ENCODE measurements around the gene MLX.
"Not testable (repeated sequence)": the region's sequence is repeated elsewhere in the genome, so short reads cannot be mapped to it uniquely, and the experiment has no call there.

MLX gene

GRCh38 chr17:42547698-42548069, 19.2 kb upstream of the MLX start:
- Histone ChIP-seq H3K79me2 (ENCODE audit: control insufficient read depth, low read length) (no peaks in the 10 kb centered on the region), H3K9me3 (ENCODE audit: control insufficient read depth, insufficient read depth, low read length) (no peaks in the 10 kb centered on the region), H3K4me2 (ENCODE audit: low read length) (peak overlapping the region; percentile 79), H3K9me2 (replicated peaks; ENCODE audit: control insufficient read depth, low read length) (no peaks in the 10 kb centered on the region), H3K27me3 (ENCODE audit: control insufficient read depth, low read length) (no peaks in the 10 kb centered on the region), H3K27ac (ENCODE audit: low read depth, low read length) (no peak overlapping the region), H3K4me3 (ENCODE audit: low read length) (peak overlapping the region; percentile 71), H3F3A (ENCODE audit: control insufficient read depth, insufficient read depth) (no peaks in the 10 kb centered on the region), H4K20me1 (ENCODE audit: control insufficient read depth, insufficient read depth, low read depth, low read length) (no peaks in the 10 kb centered on the region), H3K36me3 (ENCODE audit: control insufficient read depth, low read length) (no peaks in the 10 kb centered on the region), H3K4me1 (ENCODE audit: control insufficient read depth, low read length) (peaks cover 10% of the 10 kb centered on the region)
- TF ChIP-seq CTCF (IDR thresholded peaks at IDR 0.05; ENCODE audit: low read depth, low read length, poor library complexity, severe bottlenecking) (no peak), EZH2phosphoT487 (IDR thresholded peaks at IDR 0.05; ENCODE audit: borderline replicate concordance, low read length) (no peak)

- 0 out of 2 replicates have a peak, but pooled peaks cover 1% of the 10 kb centered on the region for H3K79me2 ChIP-seq (ENCODE audit: control insufficient read depth, low read length)
- H3K4me1 ChIP-seq (ENCODE audit: control insufficient read depth, low read length), result peaks cover 10% of the 10 kb centered on the region
- H3K27me3 ChIP-seq (ENCODE audit: control insufficient read depth, low read length), result no peaks in the 10 kb centered on the region
- peak overlapping the region; percentile 79 for H3K4me2 ChIP-seq (ENCODE audit: low read length)
- TF ChIP-seq CTCF (IDR thresholded peaks at IDR 0.05; ENCODE audit: low read depth, low read length, poor library complexity, severe bottlenecking), result peak; percentile 81
- TF ChIP-seq EZH2phosphoT487 (IDR thresholded peaks at IDR 0.05; ENCODE audit: borderline replicate concordance, low read length), result no peak
- H3K4me3 ChIP-seq (ENCODE audit: low read length), result peak overlapping the region; percentile 71
- H3K27ac ChIP-seq (ENCODE audit: low read depth, low read length), result no peak overlapping the region
- no peaks in the 10 kb centered on the region for H3K36me3 ChIP-seq (ENCODE audit: control insufficient read depth, low read length)
- no peaks in the 10 kb centered on the region for H3K9me2 ChIP-seq (replicated peaks; ENCODE audit: control insufficient read depth, low read length)
- no peaks in the 10 kb centered on the region for H4K20me1 ChIP-seq (ENCODE audit: control insufficient read depth, insufficient read depth, low read depth, low read length)
- H3K9me3 ChIP-seq (ENCODE audit: control insufficient read depth, insufficient read depth, low read length), result no peaks in the 10 kb centered on the region
- no peaks in the 10 kb centered on the region for H3F3A ChIP-seq (ENCODE audit: control insufficient read depth, insufficient read depth)
These were observed 18.6 kb upstream of the MLX start for GRCh38 chr17:42548070-42548837.

- Histone ChIP-seq H3K27ac (ENCODE audit: low read depth, low read length) (no peak overlapping the region), H3K27me3 (ENCODE audit: control insufficient read depth, low read length) (no peaks in the 10 kb centered on the region), H3F3A (ENCODE audit: control insufficient read depth, insufficient read depth) (no peaks in the 10 kb centered on the region), H3K4me2 (ENCODE audit: low read length) (peak overlapping the region; percentile 79), H4K20me1 (ENCODE audit: control insufficient read depth, insufficient read depth, low read depth, low read length) (no peaks in the 10 kb centered on the region), H3K4me1 (ENCODE audit: control insufficient read depth, low read length) (peaks cover 20% of the 10 kb centered on the region), H3K36me3 (ENCODE audit: control insufficient read depth, low read length) (no peaks in the 10 kb centered on the region; the same call in 1 of the 2 replicates), H3K9me2 (replicated peaks; ENCODE audit: control insufficient read depth, low read length) (no peaks in the 10 kb centered on the region), H3K4me3 (ENCODE audit: low read length) (peak overlapping the region; percentile 71), H3K79me2 (ENCODE audit: control insufficient read depth, low read length) (peaks cover 9% of the 10 kb centered on the region), H3K9me3 (ENCODE audit: control insufficient read depth, insufficient read depth, low read length) (no peaks in the 10 kb centered on the region)
- TF ChIP-seq CTCF (IDR thresholded peaks at IDR 0.05; ENCODE audit: low read depth, low read length, poor library complexity, severe bottlenecking) (no peak), EZH2phosphoT487 (IDR thresholded peaks at IDR 0.05; ENCODE audit: borderline replicate concordance, low read length) (no peak)
These were observed 17.7 kb upstream of the MLX start for GRCh38 chr17:42548993-42549755.

- not testable (repeated sequence) for H4K20me1 ChIP-seq (ENCODE audit: control insufficient read depth, insufficient read depth, low read depth, low read length); H3K9me2 ChIP-seq (replicated peaks; ENCODE audit: control insufficient read depth, low read length); H3F3A ChIP-seq (ENCODE audit: control insufficient read depth, insufficient read depth); H3K36me3 ChIP-seq (ENCODE audit: control insufficient read depth, low read length); H3K9me3 ChIP-seq (ENCODE audit: control insufficient read depth, insufficient read depth, low read length); H3K27ac ChIP-seq (ENCODE audit: low read depth, low read length); H3K27me3 ChIP-seq (ENCODE audit: control insufficient read depth, low read length)
- peak within 1 kb of the TSS; percentile 96 for H3K4me2 ChIP-seq (ENCODE audit: low read length)
- H3K79me2 ChIP-seq (ENCODE audit: control insufficient read depth, low read length), result peaks cover 18% of the 10 kb centered on the region
- H3K4me3 ChIP-seq (ENCODE audit: low read length), result peak within 1 kb of the TSS; percentile 99
- H3K4me1 ChIP-seq (ENCODE audit: control insufficient read depth, low read length), result peaks cover 36% of the 10 kb centered on the region
These were observed 14.2 kb upstream of the MLX start, which contains the start of gene HSD17B1 for GRCh38 chr17:42552736-42553135. TSS of gene HSD17B1 (plus strand) at chr17:42552923. CDS start at chr17:42552934, 11 bp downstream.

All from DOHH2 (cell line).